HL-60 (cell line): ENCODE data around the gene MED9.

Source experiments
- DNase-seq, 2 experiments: peaks; one replicate each; pipeline ENCODE4 v3.0.0-alpha.2; 2010 to 2020; ENCODE audit warnings: low read depth in 1 of 2, low spot score in 1 of 2
- H3K27ac ChIP-seq: fragments of 250-450 bp; sonication (Bioruptor Pico); replicated peaks from 2 replicates; pipeline ENCODE4 v1.5.1; 2020; ENCODE audit warnings: mild to moderate bottlenecking, moderate library complexity
- H3K27me3 ChIP-seq: fragments of 250-450 bp; sonication (Bioruptor Pico); 2 replicates; pipeline ENCODE4 v1.5.1; 2021; ENCODE audit warnings: mild to moderate bottlenecking, moderate library complexity; ENCODE audit not compliant: insufficient read depth, poor library complexity, severe bottlenecking
- H3K4me3 ChIP-seq: replicated peaks from 2 replicates; pipeline ENCODE4 v1.5.1; 2011; ENCODE audit warnings: mild to moderate bottlenecking, control low read depth, low read length; ENCODE audit not compliant: insufficient read depth
- CTCF ChIP-seq: IDR thresholded peaks from one replicate; pipeline ENCODE4 v1.5.1; 2011; ENCODE audit warnings: low read length, control low read depth, inconsistent platforms; ENCODE audit not compliant: insufficient read depth
- GABPA ChIP-seq: IDR thresholded peaks from 2 replicates; pipeline ENCODE4 v1.6.1; 2012; ENCODE audit warnings: low read depth
- POLR2AphosphoS5 ChIP-seq: IDR thresholded peaks from 2 replicates; pipeline ENCODE4 v1.6.1; 2012; ENCODE audit warnings: low read depth
- REST ChIP-seq: IDR thresholded peaks from 2 replicates; pipeline ENCODE4 v1.6.1; 2012; ENCODE audit warnings: low read depth; ENCODE audit not compliant: insufficient replicate concordance
- SPI1 ChIP-seq: IDR thresholded peaks from 2 replicates; pipeline ENCODE4 v1.6.1; 2012; ENCODE audit warnings: low read depth, mild to moderate bottlenecking, borderline replicate concordance

The MED9 gene

GRCh38 chr17:17513626-17514025 lies 36.8 kb downstream of the MED9 start:
- no peak for TF ChIP-seq POLR2AphosphoS5
- TF ChIP-seq SPI1: no peak
- no peak for TF ChIP-seq CTCF
- no peak for TF ChIP-seq GABPA
- TF ChIP-seq REST: no peak
- no peak for DNase-seq
- Histone ChIP-seq H3K27ac (no peak overlapping the region), H3K27me3 (no peaks in the 10 kb centered on the region), H3K4me3 (no peak overlapping the region)

GRCh38 chr17:17514361-17514992 lies 37.7 kb downstream of the MED9 start:
- Histone ChIP-seq H3K27ac (no peak overlapping the region), H3K4me3 (no peak overlapping the region), H3K27me3 (no peaks in the 10 kb centered on the region)
- no peak for TF ChIP-seq REST
- TF ChIP-seq POLR2AphosphoS5: no peak
- no peak for TF ChIP-seq GABPA
- no peak for TF ChIP-seq SPI1
- TF ChIP-seq CTCF: no peak
- no peak for DNase-seq

GRCh38 chr17:17514993-17515933 lies 38.5 kb downstream of the MED9 start:
- Histone ChIP-seq H3K27me3 (no peaks in the 10 kb centered on the region), H3K4me3 (no peak overlapping the region), H3K27ac (no peak overlapping the region)
- DNase-seq: no peak
- TF ChIP-seq GABPA (no peak), POLR2AphosphoS5 (no peak), SPI1 (no peak), CTCF (no peak), REST (no peak)
